Pancreas (tissue), 10 donors: ENCODE measurements around the gene HUS1B. TPM values are rescaled to one million over a fixed set of nuclear protein-coding genes. Genes with fewer than 3 reads are reported as not detected.

Experiments used
- ATAC-seq, 4 donors: fragments of 200-7000 bp; cut with Tn5 transposase; one replicate each; pipeline versions ENCODE4 v1.8.0 to v1.9.1; 2020; ENCODE audit warnings: mild to moderate bottlenecking in 4 of 4, moderate library complexity in 4 of 4
- DNase-seq, 6 donors: peaks; one replicate each; pipeline ENCODE4 v3.0.0-alpha.2; 2020
- FAIRE-seq: peaks from 2 replicates; lab custom pipeline; 2012; peaks lifted over from hg19 to GRCh38; lab: Jason Lieb, UNC
- H3K27ac ChIP-seq, 4 donors: fragments of 200-600 bp; sonication (generic); 1 replicate in 3 of 4; 2 replicates in 1 of 4; pipeline versions ENCODE4 v1.5.0 to v1.8.0; 2020
- H3K27me3 ChIP-seq, 4 donors: fragments of 200-600 bp; one replicate each; pipeline ENCODE4 v1.8.0; 2021
- H3K36me3 ChIP-seq, 3 donors: fragments of 200-600 bp; sonication (generic) in 1 of 3; one replicate each; pipeline versions ENCODE4 v1.5.0 to v1.8.0; 2020 to 2021
- H3K4me1 ChIP-seq, 3 donors: fragments of 200-600 bp; one replicate each; pipeline ENCODE4 v1.8.0; 2021
- H3K4me3 ChIP-seq, 4 donors: fragments of 200-600 bp; sonication (generic) in 2 of 4; one replicate each; pipeline versions ENCODE4 v1.5.0 to v1.8.0; 2020 to 2021
- H3K9me3 ChIP-seq, 4 donors: fragments of 200-600 bp; one replicate each; pipeline ENCODE4 v1.8.0; 2021
- CTCF ChIP-seq, 4 donors: fragments of 200-600 bp; sonication (generic) in 3 of 4; IDR thresholded peaks; one replicate each; pipeline versions ENCODE4 v1.5.0 to v1.8.0; 2021; ENCODE audit warnings: antibody characterized with exemption in 4 of 4
- WGBS, 2 donors: extraction: QIAGEN DNeasy Blood & Tissue Kit; methylation state at CpG; one replicate each; pipeline ENCODE4 v1.1.7; 2013; 5-methylcytosine and 5-hydroxymethylcytosine counted together
- intact Hi-C, 3 donors: fragments of 100-400 bp; cut with DNase I; formaldehyde crosslinking; loops; one replicate each; pipeline versions ENCODE4 v1.11.1 to v1.14.2; 2022
- polyA plus RNA-seq, 2 donors: library from polyadenylated mRNA; stranded (reverse); fragments of 200-250 nt; gene quantifications; one replicate each; pipeline ENCODE4 v1.2.3, GENCODE V29; 2013
- total RNA-seq, 6 donors: library from RNA; stranded (reverse); fragmentation: NEBNext Ultra II Directional in 4 of 6; extraction: Animal tissue kit (Norgen Biotek cat#: 25700) in 4 of 6; gene quantifications; one replicate each; pipeline versions ENCODE4 v1.2.1 to v1.2.4, GENCODE V29; 2021 to 2023
- donor health status: healthy with polysubstance abuse.
- donor health status: DM: no; HTN: no; CAD: no; lungs with moderate emphysema.
- donor health status: DM: no; HTN: no; CAD: no.
- donor health status: control.
- donor health status: control.
- donor health status: Bipolar disorder and iron deficiency.
- donor health status: DM: yes; HTN: yes; CAD: no.
- donor health status: DM: no; HTN: no; CAD: no.
- donor health status: DM: no; HTN: no; CAD: no.
- donor health status: DM: yes; HTN: yes; CAD: no.

HUS1B gene
- total and polyA plus RNA-seq, 8 donors: 0.12 to 0.81 (median 0.36) TPM; not detected in 2

GRCh38 chr6:610882-611281 is 46.0 kb downstream of the HUS1B start:
- FAIRE-seq (no peak), DNase-seq (no peak), ATAC-seq (no peak)
- 73 to 77% methylated on average over 2 of the region's 2 CpGs for WGBS, 2 donors
- intact Hi-C loops: no loop called here
- Histone ChIP-seq H3K27ac (no peak overlapping the region), H3K9me3 (no peaks in the 10 kb centered on the region), H3K4me3 (no peak overlapping the region), H3K36me3 (no peaks in the 10 kb centered on the region), H3K4me1 (no peaks in the 10 kb centered on the region), H3K27me3 (no peaks in the 10 kb centered on the region)
- no peak for TF ChIP-seq CTCF (IDR thresholded peaks at IDR 0.05)

GRCh38 chr6:609905-610304 is 47.0 kb downstream of the HUS1B start:
- no peak overlapping the region for H3K4me3 ChIP-seq
- WGBS, 2 donors: 94 to 97% methylated on average over 4 of the region's 4 CpGs
- H3K4me1 ChIP-seq: no peaks in the 10 kb centered on the region
- no peak for TF ChIP-seq CTCF (IDR thresholded peaks at IDR 0.05)
- ATAC-seq (no peak), FAIRE-seq (no peak), DNase-seq (no peak)
- H3K27me3 ChIP-seq: no peaks in the 10 kb centered on the region
- intact Hi-C loops: no loop called here
- no peaks in the 10 kb centered on the region for H3K9me3 ChIP-seq
- no peaks in the 10 kb centered on the region for H3K36me3 ChIP-seq
- H3K27ac ChIP-seq: no peak overlapping the region

GRCh38 chr6:606829-607379 is 50.0 kb downstream of the HUS1B start:
- H3K27ac ChIP-seq: no peak overlapping the region
- intact Hi-C loops: no loop called here
- no peaks in the 10 kb centered on the region for H3K27me3 ChIP-seq
- no peaks in the 10 kb centered on the region for H3K36me3 ChIP-seq
- H3K9me3 ChIP-seq: no peaks in the 10 kb centered on the region
- no peak for FAIRE-seq
- WGBS, 2 donors: 82 to 91% methylated on average over 14 of the region's 14 CpGs
- DNase-seq: no peak
- no peaks in the 10 kb centered on the region for H3K4me1 ChIP-seq
- no peak for TF ChIP-seq CTCF (IDR thresholded peaks at IDR 0.05)
- no peak overlapping the region for H3K4me3 ChIP-seq
- ATAC-seq: no peak

Other genes with a start within 250 kb of the HUS1B start
- gene EXOC2, start 36.0 kb upstream of the HUS1B start, total RNA-seq: 10 to 100 TPM in 1 of 6 donors, 1 to 10 TPM in 5; 5.8 to 10.3 (median 6.4) TPM
- 1 to 10 TPM; 2.5 to 6.7 TPM for gene EXOC2, start 36.0 kb upstream of the HUS1B start, polyA plus RNA-seq